ENCODE measurements around the gene PLEKHA5. TPM values are rescaled to one million over a fixed set of nuclear protein-coding genes. Genes with fewer than 3 reads are reported as not detected.
"Not testable (repeated sequence)": the region's sequence is repeated elsewhere in the genome, so short reads cannot be mapped to it uniquely, and the experiment has no call there.

Gene PLEKHA5
- polyA plus RNA-seq, 3 donors, result 86.7 to 101 (median 98.9) TPM

- DNase-seq, result no peak
Observed at GRCh38 chr12:19312637-19313036, 183.1 kb downstream of the PLEKHA5 start.

DNA sequence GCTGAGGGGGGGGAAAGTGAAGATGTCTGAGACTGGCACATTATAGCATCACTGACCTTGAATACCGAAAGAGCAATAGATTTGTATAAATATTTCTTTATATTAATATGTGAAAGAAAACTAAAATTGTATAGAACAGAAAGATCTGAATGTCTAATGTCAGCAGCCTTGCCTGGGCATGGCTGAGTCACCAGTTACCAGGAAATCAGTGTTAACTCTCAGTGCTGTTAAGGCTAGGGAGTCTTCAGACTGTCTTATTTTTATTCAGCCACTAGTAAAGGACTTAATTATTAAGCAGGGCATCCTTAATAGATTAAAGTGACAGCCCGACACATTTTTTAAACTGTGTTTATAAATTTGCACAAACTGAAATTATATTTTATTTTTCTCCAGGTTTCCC lies 186.9 kb downstream of the PLEKHA5 start:
- no peak for DNase-seq

GRCh38 chr12:19322376-19322775 lies 192.8 kb downstream of the PLEKHA5 start:
- no peak for DNase-seq

DNA sequence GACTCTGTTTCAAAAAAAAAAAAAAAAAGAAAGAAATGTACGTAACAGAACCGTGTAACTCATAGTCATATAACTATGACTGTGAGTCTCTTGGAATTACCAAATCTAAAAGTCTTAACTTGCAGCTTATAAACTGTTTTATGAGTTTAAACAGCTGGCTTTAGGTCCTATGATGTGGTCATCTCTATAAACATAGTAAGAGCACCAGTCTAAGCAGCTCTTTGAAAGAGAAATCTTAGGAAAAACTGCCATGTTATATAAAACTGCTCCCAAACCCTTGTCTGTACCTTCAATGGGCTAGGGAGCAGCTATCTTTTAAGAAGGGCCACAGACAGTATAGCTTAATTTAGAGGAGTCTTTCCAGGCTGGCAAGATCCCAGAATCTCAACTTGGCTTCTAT lies 194.3 kb downstream of the PLEKHA5 start:
- DNase-seq, result no peak

DNA sequence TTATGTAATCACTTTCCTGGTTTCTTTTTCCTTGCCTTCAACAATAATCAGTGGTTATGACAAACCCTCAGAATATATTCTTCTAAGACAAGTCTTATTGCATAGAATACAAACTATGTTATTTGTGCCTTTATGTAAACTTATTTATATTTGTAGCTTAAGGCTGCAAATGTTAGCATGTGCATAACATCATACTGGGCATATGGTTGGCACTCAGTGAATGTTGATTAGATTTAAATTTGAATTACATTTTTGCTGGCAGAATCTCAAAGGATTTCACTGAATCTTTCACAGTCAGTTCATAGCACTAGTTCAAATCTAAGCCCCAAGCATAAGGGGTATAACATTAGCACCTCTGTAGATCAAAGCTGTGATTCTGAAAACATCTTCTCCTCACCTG lies 196.6 kb downstream of the PLEKHA5 start:
- no peak for DNase-seq

DNA sequence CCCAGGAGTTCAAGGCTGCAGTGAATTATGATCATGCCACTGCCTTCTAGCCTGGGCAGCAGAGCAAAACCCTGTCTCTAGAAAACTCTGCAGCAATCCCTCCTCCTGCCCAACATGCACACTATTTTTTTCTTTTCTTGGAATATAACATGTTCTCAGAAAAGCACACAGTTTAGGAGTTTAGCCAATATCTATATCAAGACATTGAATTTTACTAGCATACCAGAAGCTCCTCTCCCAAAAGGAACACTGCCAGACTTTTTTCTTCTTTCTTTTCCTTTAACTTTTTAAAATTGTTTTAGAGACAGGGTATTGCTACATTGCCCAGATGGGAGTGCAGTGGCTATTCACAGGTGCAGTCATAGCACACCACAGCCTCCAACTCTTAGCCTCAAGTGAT lies 202.7 kb downstream of the PLEKHA5 start:
- DNase-seq, result no peak

DNA sequence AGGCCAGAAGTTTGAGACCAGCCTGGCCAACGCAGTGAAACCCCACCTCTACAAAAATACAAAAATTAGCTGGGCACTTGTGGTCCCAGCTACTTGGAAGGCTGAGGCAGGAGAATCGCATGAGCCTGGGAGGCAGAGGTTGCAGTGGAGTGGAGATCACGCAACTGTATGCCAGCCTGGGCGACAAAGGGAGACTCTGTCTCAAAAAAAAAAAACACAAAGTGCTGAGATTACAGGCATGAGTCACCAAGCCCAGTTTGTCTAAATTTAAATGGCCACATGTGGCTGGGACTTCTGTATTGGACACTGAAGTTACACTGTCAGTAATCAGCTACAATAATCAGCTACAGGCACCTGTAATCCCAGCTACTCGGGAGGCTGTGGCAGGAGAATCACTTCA lies 208.9 kb downstream of the PLEKHA5 start:
- no peak for DNase-seq

GRCh38 chr12:19350850-19351249 lies 221.3 kb downstream of the PLEKHA5 start:
- DNase-seq, result not testable (repeated sequence)

- DNase-seq, result no peak
Observed at GRCh38 chr12:19351346-19351745, 221.8 kb downstream of the PLEKHA5 start.

- no peak for DNase-seq
Observed at GRCh38 chr12:19369691-19370148, 240.2 kb downstream of the PLEKHA5 start.

- DNase-seq, result no peak
Observed at GRCh38 chr12:19373586-19373985, 244.1 kb downstream of the PLEKHA5 start.

DNA sequence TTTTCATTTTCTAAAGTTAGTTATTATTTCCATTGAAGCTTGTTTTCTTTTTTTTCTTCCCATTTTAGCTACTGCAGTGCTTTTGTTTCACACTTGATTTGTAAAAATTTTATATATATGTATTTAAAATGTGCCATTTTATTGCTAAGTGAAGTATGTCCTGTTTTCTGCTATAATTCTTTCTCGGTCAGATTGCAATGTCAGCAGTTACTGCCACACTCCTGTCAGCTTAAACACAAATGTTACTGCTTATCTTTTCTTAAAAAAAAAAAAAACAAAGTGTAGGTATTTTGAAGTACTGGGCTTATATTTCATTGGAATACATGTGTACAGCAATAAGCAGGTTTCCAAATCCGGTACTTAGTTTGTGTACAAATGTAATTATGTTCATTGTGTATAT lies 246.4 kb downstream of the PLEKHA5 start:
- no peak for DNase-seq

GRCh38 chr12:19376691-19377090 lies 247.2 kb downstream of the PLEKHA5 start:
- DNase-seq, result no peak

DNA sequence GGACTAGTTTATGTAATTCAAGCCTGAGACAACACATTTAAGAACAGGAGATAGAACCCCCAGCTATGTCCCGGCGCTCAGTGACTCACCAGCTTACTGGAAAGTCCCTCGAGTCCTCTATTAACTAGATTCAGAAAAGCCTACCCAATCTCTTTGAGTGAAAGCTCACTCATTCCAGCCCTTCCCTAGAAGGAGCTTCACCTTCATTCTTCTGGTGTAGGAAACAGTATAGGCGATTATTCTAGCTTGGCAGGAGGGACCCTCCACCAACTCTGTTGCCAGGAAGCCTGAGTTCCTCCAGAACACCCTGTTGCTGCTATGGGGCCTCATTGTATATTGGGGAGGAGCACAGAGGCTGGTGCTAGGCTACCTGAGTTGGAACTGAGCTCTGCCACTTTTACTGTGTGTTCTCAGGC lies 252.6 kb downstream of the PLEKHA5 start:
- DNase-seq, result no peak

DNA sequence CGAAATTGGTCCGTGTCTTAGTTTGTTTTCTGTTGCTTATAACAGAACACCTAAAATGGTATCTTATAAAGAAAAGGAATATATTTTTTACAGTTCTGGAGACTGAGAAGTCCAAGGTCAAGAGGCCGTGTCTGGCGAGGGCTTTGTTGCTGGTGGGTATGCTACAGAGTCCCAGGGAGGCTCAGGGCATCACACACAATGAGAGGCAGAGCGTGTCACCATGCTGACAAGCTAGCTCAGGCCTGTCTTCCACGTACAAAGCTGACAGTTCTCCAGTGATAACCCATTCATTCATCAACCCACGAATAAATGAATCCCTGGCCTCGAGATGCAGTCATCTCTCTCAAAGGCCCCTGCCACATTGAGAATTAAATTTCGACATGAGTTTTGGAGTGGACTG lies 253.0 kb downstream of the PLEKHA5 start:
- DNase-seq, result no peak

- DNase-seq, result peak; percentile 70
Observed at GRCh38 chr12:19387161-19387560, 257.6 kb downstream of the PLEKHA5 start.

DNA sequence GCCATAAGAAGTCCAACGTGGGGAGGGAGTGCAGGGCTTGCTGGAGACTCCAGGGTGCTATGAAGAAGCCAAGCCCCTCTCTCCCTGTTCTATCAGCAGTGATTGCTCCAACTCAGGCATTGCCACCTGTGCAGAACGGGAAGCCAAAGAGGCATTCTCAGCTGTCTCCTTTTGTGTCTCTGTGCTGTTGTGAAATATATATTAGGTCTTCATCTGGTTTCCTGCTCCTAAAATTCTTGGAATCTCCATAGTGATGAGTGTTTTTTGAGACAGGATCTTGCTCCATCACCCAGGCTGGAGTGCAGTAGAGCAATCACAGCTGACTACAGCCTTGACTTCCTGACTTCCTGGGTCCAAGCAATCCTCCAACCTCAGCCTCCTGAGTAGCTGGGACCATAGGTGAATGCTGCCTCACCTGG lies 258.6 kb downstream of the PLEKHA5 start:
- no peak for DNase-seq

GRCh38 chr12:19390051-19390598 lies 260.6 kb downstream of the PLEKHA5 start:
- peak; percentile 41 for DNase-seq

DNA sequence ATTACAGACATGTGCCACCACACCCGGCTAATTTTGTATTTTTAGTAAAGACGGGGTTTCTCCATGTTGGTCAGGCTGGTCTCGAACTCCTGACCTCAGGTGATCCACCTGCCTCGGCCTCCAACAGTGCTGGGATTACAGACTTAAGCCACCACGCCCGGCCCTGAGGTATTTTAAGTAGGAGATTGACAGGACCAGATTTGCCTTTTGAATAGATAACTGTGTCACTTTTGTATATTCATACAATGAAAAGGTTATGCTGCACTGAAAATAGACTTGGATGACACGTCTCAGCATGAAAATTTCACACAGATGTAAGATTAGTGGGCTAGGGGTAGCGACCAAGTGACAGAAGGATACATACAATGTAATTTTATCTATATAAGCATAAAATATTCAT lies 263.1 kb downstream of the PLEKHA5 start:
- not testable (repeated sequence) for DNase-seq

DNA sequence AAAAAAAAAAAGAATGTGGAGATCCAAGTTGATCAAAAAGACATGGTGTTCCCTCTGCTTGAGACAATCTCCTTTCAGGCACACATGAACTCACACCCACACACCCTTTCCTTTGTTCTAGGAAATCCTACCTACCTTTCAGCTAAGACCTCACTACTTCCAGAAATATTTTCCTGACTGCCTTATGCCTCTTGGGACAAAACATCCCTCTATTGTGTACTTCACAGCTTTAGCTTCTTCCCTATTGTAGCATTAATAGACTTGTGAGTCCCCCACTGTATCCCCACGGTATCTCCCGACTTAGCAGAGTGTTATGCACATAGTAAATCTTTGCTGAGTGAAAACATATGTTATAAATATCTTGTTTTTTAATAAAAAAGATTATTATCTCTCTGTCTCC lies 264.9 kb downstream of the PLEKHA5 start:
- DNase-seq, result no peak

- no peak for DNase-seq
Observed at GRCh38 chr12:19397534-19397933, 268.0 kb downstream of the PLEKHA5 start.

GRCh38 chr12:19398376-19399363 lies 269.1 kb downstream of the PLEKHA5 start:
- no peak for DNase-seq

DNA sequence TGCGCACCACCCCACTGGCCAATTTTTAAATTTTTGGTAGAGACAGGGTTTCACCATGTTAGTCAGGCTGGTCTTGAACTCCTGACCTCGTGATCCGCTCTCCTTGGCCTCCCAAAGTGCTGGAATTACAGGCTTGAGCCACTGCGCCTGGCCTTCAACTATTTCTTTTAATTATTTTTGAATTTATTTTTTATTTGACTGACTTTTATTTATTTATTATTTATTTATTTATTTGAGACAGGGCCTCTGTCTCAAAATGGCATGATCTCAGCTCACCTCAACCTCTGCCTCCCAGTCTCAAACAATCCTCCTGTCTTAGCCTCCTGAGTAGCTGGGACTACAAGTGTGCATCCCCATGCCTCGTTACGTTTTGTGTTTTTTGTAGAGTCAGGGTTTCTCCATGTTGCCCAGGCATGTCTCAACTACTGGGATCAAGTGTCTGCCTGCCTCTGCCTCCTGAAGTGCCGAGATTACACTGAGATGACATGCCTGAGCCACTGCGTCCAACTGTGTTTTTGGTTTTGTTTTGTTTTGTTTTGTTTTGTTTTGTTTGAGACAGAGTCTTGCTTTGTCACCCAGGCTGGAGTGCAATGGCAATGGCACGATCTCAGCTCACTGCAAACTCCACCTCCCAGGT lies 271.2 kb downstream of the PLEKHA5 start:
- DNase-seq, result not testable (repeated sequence)
